Lower leg skin (tissue), 4 donors: ENCODE data around the gene WDFY2. TPM values are rescaled to one million over a fixed set of nuclear protein-coding genes. Genes with fewer than 3 reads are reported as not detected.

Experiments used
- DNase-seq, 2 donors: peaks; one replicate each; pipeline ENCODE4 v3.0.0-alpha.2; 2019; ENCODE audit warnings: low spot score in 2 of 2
- H3K4me3 ChIP-seq: fragments of 200-600 bp; sonication (generic); 2 replicates; pipeline ENCODE4 v1.5.1; 2017; ENCODE audit warnings: mild to moderate bottlenecking, low read depth; ENCODE audit not compliant: poor library complexity, severe bottlenecking
- POLR2A ChIP-seq, 2 donors: fragments of 450-650 bp; IDR thresholded peaks; one replicate each; pipeline ENCODE4 v1.6.1; 2016 to 2017; ENCODE audit warnings: antibody characterized with exemption in 2 of 2, mild to moderate bottlenecking in 1 of 2, moderate library complexity in 1 of 2
- WGBS, 2 donors: methylation state at CpG; one replicate each; pipeline ENCODE4 v1.1.5; 2018; 5-methylcytosine and 5-hydroxymethylcytosine counted together
- intact Hi-C: fragments of 100-400 bp; cut with DNase I; formaldehyde crosslinking; loops from one replicate; pipeline ENCODE4 v1.15.0; 2023; ENCODE audit warnings: low total_unique reads
- total RNA-seq, 4 donors: library from RNA; depleted of rRNA; stranded (reverse); fragments of >200 nt; gene quantifications; one replicate each; pipeline ENCODE4 v1.1.0, GENCODE V29; 2016
- TF ChIP-seq, protein P1 (sequence below), 3 donors: fragments of 450-650 bp; IDR thresholded peaks; one replicate each; pipeline ENCODE4 v1.5.1; 2016; ENCODE audit warnings: antibody characterized with exemption in 3 of 3, mild to moderate bottlenecking in 3 of 3, moderate library complexity in 2 of 3

Gene WDFY2, protein sequence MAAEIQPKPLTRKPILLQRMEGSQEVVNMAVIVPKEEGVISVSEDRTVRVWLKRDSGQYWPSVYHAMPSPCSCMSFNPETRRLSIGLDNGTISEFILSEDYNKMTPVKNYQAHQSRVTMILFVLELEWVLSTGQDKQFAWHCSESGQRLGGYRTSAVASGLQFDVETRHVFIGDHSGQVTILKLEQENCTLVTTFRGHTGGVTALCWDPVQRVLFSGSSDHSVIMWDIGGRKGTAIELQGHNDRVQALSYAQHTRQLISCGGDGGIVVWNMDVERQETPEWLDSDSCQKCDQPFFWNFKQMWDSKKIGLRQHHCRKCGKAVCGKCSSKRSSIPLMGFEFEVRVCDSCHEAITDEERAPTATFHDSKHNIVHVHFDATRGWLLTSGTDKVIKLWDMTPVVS
- total RNA-seq = 10 to 100 TPM; 20.1 to 40.3 (median 22.4) TPM

DNA sequence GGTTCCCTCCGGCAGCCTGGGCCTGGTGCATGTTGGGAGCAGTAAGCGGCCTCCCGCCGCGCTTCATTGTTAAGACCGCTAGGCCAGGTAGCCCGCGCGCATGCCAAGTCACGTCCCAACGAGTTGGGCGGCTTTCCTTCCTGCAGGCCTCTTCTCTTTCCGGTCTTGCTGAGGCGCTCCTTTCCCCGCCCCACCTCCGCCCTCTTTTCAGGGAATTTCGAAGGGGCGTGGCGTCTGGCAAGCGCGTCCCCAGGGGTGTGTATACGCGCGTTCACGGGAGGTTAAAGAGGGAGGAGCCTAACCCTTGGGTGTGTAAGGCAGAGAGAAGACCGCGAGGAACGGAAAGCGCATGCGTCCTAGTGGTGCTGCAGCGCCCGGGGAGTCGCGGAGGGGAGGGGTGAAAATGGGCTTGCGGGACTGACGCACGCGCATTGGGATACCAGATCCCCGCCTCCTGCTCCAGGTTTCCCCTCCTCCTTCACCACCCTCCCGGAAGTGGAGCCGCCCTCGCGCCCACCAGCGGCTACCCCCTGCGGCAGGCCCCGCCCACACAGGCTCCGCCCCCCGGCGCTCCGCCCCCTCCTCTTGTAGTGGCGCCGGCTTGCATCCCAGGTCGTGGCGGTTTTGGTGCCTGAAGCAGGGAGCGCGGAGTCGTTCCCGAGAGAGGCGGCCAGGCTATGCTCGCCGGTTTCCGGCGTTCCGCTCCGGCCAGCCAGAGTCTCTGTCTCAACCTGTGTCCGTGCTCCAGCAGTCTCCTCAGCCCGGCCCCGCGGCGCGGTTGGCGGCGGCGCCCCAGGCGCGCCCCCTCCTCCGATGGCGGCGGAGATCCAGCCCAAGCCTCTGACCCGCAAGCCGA, at the start of gene WDFY2:
WDFY2 (plus strand) TSS at position 588 of the 856 bp plus-strand sequence; CDS start at position 814, 226 bp downstream.
- peak within 1 kb of the TSS; percentile 99 for H3K4me3 ChIP-seq
- intact Hi-C loops = loop anchor here (10.0 kb wide), 1 partner anchor 129 kb away; the partner anchor contains the start of gene INTS6
- DNase-seq = peak; percentile 100
- TF ChIP-seq POLR2A (IDR thresholded peaks at IDR 0.05) = peak in 1 of 2 donors; percentile 78
- TF ChIP-seq, protein P1, sequence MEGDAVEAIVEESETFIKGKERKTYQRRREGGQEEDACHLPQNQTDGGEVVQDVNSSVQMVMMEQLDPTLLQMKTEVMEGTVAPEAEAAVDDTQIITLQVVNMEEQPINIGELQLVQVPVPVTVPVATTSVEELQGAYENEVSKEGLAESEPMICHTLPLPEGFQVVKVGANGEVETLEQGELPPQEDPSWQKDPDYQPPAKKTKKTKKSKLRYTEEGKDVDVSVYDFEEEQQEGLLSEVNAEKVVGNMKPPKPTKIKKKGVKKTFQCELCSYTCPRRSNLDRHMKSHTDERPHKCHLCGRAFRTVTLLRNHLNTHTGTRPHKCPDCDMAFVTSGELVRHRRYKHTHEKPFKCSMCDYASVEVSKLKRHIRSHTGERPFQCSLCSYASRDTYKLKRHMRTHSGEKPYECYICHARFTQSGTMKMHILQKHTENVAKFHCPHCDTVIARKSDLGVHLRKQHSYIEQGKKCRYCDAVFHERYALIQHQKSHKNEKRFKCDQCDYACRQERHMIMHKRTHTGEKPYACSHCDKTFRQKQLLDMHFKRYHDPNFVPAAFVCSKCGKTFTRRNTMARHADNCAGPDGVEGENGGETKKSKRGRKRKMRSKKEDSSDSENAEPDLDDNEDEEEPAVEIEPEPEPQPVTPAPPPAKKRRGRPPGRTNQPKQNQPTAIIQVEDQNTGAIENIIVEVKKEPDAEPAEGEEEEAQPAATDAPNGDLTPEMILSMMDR (IDR thresholded peaks at IDR 0.05) = no peak
- 0% methylated on average over 36 to 46 of the region's 81 CpGs for WGBS, 2 donors

- WGBS, 2 donors = 44 to 53% methylated on average over 9 of the region's 9 CpGs
- H3K4me3 ChIP-seq = no peak overlapping the region
- intact Hi-C loops = no loop called here
- TF ChIP-seq, protein P1 (IDR thresholded peaks at IDR 0.05) = no peak
- TF ChIP-seq POLR2A (IDR thresholded peaks at IDR 0.05) = no peak
- no peak for DNase-seq
These were observed 45.6 kb upstream of the WDFY2 start for GRCh38 chr13:51538591-51539179.

DNA sequence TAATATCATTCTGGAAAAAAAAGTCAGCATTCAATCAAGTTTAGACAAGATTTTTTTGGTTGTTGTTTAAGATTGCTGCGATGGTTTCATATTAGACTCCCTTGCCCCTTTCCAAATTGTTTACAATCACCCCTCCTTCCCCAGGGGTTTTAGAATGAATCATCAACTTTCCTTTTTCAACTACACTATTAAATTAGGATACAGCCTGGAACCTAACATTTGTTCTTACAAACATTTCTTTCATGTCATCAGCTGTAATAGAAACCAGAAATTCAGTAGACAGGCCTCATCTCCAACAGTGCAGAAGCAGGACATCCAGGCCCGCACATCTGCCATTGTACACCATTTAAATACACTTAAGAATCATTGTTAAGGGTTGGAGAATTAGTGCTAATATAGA, 44.4 kb upstream of the WDFY2 start:
- no peak overlapping the region for H3K4me3 ChIP-seq
- 12 to 20% methylated on average over 2 of the region's 2 CpGs for WGBS, 2 donors
- intact Hi-C loops = no loop called here
- no peak for DNase-seq
- TF ChIP-seq, protein P1 (IDR thresholded peaks at IDR 0.05) = no peak
- TF ChIP-seq POLR2A (IDR thresholded peaks at IDR 0.05) = no peak

DNA sequence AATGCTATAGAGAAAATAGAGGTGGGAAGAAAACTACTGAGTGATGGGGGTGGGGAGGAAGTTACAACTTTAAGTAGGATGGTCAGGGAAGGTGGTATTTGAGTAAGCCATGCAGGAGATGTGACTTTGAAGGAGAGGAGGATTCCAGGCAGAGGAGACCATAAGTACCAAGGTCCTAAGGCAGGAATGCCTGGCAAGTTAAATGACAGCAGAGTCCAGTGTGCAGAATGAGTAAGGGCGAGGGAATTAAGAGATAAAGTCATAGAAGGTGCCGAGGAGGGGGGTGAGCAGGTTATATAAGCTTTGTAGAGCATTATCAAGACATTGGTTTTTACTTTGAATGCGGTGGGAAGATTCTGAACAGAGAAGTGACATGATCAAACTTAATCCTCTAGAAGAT, 43.2 kb upstream of the WDFY2 start:
- DNase-seq = no peak
- 76 to 78% methylated on average over 3 of the region's 3 CpGs for WGBS, 2 donors
- intact Hi-C loops = no loop called here
- no peak overlapping the region for H3K4me3 ChIP-seq
- TF ChIP-seq, protein P1 (IDR thresholded peaks at IDR 0.05) = no peak
- TF ChIP-seq POLR2A (IDR thresholded peaks at IDR 0.05) = no peak

DNA sequence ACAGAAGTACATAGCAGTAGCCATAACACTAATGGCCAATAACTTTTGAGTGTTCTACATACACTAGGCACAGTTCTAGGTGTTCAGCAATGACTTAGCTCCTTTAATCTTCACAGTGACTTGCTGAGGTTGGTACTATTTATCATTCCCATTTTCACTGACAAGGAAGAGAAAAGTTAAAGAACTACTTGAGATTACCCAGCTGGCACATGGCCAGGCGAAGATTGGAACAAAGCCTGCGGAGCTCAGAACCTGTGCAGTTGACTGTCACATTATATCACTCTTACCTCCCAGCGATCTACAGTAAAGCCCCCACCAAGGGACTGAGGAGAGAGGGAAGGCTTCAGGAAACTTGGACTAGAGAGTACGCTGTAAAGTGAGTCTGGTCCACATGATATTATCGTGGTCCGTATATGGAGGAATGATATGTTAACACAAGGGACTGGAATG, 42.4 kb upstream of the WDFY2 start:
- intact Hi-C loops = no loop called here
- no peak for TF ChIP-seq POLR2A (IDR thresholded peaks at IDR 0.05)
- TF ChIP-seq, protein P1 (IDR thresholded peaks at IDR 0.05) = no peak
- no peak overlapping the region for H3K4me3 ChIP-seq
- no peak for DNase-seq
- 43 to 51% methylated on average over 6 of the region's 6 CpGs for WGBS, 2 donors
